ACHN (cell line): Measurements from ENCODE around the gene OSBPL5.

Source experiments
- DNase-seq: peaks from one replicate; pipeline ENCODE4 v3.0.0-alpha.2; 2015
- in situ Hi-C: cut with HindIII; loops from 2 replicates; pipeline ENCODE4 v1.10.0; 2017; ENCODE audit warnings: low sequenced_read_pairs, low pct_ligation_motif_present, low pct_unique_long_range_greater_than_20kb

Gene OSBPL5

DNA sequence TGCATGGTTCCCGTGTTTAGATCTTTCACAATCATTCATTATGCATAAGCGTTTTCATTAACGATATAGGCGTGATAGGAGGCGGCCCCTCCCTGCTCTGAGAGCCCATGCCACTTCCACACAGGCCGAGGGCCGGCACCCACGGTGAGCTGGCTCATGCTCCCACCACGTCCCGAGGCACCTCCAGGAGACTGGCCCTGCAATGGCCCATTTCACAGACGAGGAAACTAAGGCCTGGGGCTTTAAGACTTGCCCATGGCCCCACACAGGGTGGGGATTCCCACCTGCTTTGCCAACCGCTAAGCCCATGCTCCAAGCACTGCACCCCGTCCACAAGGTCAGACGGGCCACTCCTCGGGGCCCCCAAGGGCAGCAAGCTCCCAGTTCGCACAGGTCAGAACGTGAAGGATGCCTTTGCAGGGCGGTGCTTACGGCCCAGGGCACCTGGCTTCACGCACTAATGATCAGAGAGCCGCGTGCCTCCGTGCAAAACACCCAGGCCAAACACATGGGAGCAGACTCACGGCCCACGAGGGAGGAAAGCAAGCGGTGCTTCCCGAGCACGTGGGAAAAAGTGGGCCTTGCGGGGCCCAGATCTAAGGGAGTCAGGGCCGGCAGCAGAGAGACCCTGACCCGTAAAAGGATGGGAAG lies 8.3 kb downstream of the OSBPL5 start:
- in situ Hi-C loops, result no loop called here
- no peak for DNase-seq

DNA sequence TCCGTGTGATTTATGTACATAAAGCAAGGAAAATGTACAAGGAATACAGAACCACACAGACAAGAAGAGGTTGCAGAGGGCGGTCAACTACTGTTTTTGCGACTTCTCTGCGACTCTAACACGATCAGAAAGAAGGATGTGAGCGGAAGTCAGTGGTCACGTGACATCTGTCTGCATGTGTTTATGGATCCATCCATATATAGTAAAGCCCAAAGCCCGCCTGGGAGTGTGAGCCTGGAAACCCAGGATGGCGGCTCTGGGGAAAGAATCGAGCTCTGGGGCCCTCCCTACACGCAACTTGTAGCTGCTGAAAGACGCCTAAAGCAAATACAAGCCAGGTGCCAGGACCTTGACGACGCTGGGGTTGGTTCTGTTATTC lies 8.8 kb downstream of the OSBPL5 start:
- in situ Hi-C loops, result no loop called here
- DNase-seq, result no peak

DNA sequence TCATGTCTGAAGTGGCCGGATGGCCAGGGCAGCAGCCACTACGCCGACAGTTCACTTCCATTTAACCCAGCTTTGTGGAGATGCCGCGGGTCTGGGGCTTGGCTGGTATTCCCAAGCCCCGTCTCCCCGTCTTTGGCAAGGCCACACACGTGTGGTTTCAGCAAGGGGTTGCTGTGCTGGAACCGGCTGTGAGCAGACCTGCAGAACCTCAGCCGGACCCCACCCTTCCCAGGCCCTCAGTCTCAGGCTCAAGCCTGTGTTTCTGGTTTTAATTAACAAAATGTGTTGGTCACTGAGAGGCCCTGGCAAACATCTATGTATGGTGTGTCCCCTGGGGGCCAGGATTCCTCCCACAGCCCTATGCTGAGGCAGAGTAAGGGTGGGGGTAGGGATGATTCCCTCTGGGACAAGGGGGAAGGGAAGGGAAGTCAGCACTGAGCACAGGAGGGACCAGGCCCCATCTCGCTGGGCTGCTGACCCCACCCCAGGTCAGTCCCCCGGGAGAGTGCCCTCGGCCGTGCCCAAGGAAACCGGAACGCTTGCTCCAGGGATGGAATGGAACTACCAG lies 9.3 kb downstream of the OSBPL5 start:
- in situ Hi-C loops, result no loop called here
- no peak for DNase-seq

DNA sequence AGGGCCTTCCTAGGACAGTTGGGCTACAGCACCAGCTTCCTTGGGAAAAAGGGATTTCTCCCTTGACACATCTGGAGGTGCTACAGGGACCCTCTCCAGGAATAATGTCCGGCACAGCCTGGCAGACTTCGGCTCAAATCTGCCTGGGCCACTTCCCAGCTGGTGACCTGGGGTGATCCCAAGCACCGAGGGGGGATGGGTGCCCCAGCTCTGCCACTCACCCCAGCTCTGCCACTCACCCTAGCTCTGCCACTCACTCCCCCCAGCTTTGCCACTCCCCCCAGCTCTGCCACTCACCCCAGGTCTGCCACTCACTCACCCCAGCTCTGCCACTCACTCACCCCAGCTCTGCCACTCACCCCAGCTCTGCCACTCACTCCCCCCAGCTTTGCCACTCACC lies 9.9 kb downstream of the OSBPL5 start:
- DNase-seq, result no peak
- in situ Hi-C loops, result no loop called here

DNA sequence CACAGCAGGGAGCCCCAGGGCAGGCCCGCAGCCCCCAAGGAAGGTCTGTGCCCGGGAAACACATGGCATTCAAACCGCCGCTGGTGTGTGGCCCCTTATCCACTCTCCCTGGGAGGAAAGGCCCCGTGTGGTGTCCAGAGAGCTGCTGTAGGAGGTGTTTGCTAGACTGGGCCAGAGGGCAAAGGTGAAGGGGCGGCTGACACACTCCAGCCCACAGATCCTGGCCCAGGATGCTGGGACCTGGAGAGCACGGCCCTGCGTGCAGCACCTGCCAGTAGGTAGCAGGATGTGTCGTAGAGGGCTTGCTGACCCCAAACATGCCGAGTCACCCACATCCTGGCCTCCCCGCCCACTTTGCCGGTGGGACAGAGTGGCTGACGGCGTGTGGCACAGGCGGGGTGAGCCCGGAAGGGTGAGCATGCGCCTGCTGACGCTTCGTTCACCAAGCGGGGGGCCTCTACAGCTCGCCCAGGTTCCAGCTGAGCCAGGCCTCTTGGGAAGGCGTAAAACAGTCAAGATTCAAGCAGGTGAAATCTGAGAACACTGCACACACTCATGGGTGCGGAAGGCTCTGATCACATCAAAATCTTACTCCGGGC lies 11.0 kb downstream of the OSBPL5 start:
- in situ Hi-C loops, result no loop called here

DNA sequence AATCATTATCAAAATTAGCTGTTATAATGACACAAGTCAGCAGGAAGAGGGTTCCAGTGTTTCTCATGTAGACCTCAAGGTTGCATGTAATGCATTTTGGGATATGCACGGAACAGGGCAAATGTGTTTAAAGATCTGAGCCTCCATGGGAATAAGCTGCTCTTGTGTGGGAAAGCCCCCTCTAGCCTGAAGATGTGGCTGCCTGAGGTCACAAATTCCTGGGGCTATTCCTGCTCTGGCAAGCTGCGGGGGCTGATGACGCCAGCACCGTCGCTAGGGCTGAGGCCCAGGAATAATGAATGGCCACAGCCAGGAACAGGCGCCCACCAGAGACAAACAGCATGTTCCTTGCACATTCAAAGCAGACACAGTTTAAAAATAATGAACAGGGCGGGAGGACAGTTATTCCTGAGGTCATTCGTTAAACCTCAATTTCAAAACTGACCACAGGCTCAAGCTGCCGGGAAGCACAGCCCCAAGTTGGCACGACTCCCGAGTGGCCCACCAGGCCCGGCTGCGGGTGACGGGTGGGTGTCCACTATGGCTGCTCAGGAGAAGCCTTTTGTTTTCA lies 11.7 kb downstream of the OSBPL5 start:
- no peak for DNase-seq
- in situ Hi-C loops, result no loop called here

More for the DNA sequence above, 11.0 kb downstream of the OSBPL5 start:
- no peak for DNase-seq

DNA sequence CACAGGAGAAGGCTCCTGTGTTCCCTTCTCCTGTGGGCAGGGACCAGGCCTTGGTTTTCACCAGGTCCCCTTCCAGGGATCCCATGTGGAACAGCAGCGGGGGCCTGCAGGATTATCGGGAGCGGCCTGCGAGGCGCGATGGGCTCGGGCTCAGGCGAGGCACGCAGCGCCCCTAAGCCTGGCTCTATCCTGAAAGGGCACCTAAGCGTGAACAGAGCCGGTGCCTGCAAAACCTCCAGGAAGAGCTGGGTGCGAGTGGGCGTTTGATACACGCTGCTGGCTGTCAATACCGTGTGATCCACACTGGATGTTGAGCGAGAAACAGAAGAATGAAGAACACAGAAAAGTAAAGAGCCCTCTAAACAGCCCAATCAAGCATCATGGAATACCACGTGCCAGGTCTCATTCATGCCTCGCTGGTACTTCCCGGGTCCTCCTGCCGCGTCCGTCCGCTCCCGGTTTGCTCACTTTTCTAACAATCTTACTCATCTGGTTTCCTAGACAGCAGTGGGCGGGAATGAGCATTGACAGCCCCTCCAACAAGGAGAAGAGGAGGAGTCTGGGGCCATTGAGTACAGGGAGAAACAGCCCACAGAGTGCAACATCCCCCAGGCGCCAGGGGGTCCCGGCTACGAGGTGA lies 12.5 kb downstream of the OSBPL5 start:
- in situ Hi-C loops, result no loop called here
- no peak for DNase-seq

DNA sequence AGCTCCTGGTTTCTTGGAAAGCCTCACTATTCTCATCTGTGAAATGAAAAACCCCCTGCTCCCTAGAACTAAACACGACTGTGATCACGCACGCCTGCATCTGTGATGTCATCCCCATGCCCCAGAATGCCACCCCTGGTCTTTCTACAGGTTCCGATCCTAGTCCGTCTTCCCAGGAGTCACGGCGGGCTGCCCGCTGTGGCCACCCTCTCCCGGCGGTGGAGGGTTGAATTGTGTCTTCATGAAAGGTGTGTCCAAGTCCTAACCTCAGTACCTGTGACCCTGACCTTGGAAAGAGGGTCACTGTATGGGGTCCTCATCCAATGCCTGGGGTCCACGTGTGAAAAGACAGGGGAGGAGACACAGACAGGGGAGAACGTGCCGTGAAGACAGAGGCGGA lies 14.4 kb downstream of the OSBPL5 start:
- in situ Hi-C loops, result no loop called here
- no peak for DNase-seq

DNA sequence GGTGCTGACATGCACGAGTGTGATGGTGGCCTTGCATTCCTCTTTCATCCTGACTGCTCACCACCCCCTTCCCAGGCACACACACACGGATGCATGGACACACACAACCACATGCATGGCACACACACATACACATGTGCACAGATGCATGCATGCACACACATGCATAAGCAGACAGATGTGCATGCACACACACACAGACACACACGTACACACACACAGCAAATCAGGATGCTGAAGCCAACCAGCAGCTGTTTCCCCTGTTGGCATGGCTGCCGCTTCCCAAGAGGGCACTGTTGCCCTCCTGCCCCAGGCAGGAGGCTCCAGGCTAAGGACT lies 15.3 kb downstream of the OSBPL5 start:
- DNase-seq, result no peak
- in situ Hi-C loops, result no loop called here

DNA sequence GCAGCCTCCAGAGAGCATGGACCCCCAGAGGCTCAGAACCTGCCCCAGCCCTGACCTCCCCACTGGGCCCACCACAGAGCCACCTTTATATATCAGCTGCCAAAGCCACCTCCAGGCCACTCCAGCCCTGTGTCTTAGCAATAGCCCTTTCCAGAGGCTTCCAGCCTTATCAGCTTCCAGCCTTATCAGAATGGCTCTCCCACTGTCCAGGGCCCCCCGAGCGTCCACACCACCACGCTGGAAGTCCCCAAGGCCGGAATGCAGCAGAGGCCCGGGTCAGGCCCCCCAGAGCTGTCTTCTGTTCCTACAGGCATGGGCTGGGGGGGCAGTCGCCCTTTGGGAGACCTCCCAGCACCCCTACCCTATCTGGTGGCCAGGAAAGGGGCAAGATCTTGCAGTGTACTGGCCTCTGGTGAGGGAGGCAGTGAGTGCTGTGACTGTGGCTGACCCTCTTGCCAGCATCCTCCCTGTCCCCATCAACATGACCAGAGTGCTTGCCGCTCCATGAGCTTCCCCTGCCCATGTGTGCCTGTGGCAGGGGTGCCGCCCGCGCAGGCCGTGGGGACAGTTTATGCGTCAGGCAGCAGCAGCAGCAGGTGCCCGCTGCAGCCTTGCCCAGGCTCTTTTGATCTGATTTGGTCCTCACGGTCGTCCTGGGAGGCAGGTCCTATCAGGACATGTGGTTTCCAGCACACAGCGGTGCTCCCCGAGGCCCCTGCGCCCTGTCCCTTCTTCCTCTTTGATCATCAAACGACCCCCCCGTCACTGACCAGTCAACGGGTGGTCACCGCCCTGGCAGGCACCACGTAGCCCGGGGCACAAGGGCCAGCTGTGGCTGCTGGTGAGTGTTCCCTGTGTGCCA lies 15.9 kb downstream of the OSBPL5 start:
- in situ Hi-C loops, result no loop called here
- DNase-seq, result no peak

DNA sequence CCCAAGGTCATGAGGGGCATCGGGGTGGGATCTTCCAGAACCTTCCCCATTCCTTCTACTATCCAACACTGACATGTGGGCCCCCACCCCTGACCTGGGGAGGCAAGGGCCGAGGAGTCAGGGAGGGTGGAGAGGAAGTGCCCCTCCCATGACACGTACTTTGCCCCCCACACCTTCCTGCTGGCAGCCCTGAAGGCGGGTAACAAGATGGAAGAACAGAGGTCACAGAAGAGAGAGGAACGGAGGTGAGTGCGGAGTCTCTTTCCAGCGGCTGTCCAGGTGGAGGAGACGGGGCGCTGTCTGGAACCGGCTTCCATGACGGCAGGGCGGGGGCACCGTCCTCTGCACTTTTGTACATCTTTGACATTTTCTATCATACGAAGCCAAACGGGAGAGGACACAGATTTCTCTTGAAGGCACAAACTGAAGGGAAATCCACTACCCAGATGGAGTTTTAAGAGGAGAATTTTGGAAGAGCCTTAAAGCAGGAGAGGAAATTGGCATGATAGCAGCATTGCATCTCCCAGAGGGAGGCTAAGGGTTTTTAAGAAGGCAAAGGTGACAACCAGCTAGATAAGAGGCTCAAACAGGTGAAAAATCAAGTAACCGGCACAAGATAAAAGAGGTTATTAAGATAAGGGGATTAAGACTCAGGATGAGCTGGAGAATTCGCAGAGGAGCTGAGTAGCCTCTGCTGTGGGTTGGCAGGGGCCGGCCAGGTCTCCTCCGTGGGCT lies 16.7 kb downstream of the OSBPL5 start:
- no peak for DNase-seq
- in situ Hi-C loops, result no loop called here

DNA sequence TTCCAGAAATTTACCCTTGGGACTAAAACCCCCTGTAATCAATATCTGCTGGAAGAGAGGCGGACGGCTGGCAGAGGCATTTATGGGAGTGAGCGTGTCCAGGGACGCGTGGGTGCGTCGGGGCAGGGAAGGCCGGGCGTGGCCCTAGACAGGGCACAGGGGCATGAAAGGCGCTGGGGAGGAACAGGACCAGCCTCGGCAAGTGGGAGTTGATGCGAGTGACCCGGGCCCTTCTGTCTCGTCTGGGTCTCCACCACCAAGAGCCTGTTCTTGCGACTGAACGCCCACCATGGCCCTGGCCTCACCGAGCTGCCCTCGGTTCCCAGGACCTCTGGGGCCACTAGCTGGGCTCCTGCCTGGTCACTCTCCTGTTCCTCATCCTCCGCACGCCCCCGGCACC lies 17.5 kb downstream of the OSBPL5 start:
- DNase-seq, result no peak
- in situ Hi-C loops, result no loop called here

DNA sequence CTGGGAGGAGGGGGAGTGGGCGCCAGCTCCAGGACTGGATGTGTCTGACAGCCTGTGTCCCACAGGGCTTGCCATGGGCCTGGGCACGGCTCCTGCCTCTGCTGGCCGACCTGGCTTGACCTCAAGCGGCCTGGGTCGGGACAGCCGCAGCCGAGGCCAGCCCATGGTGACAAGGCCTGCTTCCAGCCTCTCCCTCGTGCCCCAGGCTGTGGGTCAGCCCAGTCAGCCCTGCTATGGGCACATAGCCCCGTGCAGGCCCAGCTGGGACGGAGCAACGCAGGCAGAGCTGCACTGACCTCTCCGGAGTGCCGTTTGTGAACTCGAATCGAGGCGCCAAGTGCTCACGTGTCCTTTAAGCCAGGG lies 17.9 kb downstream of the OSBPL5 start:
- no peak for DNase-seq
- in situ Hi-C loops, result no loop called here

DNA sequence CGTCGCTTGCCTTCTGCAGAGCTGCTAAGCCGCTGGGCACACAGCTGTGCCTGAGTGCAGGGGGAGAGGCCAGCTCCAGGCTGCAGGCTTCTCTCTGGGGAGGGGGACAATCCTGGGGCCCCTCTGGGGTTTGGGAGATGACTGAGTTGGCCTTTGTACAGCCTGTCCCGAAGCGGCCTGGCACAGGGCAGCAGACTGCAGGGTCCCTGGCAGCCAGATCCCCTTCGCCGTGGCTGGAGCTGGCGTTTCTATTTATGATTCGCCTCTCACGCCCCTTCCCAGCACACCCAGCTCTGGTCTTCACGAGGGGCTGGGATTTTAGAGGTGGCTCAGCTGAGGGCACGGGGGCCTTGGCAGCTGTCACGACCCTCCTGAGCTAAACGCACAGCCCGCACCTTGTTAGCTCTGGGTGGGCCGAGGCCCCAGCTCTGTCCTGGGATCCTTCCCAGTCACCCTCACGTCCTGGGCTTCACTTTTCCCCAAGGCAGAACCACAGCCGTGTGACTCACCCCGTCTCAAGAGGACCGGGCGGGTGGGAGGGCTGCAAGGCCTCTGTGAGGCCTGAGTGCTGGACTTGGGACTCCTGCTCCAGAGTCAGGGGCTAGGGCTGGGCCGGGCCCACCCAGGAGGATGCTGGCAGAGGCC lies 18.4 kb downstream of the OSBPL5 start:
- in situ Hi-C loops, result no loop called here
- no peak for DNase-seq

DNA sequence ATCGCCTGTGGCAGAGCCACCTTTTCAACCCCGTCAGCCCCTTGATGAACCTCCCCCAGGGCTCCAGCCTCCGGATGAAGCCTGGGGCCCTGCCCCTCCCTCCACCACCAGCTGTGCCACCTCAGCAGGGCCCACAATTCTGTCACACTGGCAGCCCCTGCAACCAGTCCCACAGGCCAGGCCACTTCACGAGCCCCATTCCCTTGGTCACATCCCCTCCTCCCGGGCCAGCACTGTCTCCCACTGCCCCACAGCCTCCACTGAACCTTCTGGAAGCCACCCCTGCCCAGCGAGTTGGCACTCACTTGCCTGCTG lies 19.9 kb downstream of the OSBPL5 start:
- in situ Hi-C loops, result no loop called here
- no peak for DNase-seq

DNA sequence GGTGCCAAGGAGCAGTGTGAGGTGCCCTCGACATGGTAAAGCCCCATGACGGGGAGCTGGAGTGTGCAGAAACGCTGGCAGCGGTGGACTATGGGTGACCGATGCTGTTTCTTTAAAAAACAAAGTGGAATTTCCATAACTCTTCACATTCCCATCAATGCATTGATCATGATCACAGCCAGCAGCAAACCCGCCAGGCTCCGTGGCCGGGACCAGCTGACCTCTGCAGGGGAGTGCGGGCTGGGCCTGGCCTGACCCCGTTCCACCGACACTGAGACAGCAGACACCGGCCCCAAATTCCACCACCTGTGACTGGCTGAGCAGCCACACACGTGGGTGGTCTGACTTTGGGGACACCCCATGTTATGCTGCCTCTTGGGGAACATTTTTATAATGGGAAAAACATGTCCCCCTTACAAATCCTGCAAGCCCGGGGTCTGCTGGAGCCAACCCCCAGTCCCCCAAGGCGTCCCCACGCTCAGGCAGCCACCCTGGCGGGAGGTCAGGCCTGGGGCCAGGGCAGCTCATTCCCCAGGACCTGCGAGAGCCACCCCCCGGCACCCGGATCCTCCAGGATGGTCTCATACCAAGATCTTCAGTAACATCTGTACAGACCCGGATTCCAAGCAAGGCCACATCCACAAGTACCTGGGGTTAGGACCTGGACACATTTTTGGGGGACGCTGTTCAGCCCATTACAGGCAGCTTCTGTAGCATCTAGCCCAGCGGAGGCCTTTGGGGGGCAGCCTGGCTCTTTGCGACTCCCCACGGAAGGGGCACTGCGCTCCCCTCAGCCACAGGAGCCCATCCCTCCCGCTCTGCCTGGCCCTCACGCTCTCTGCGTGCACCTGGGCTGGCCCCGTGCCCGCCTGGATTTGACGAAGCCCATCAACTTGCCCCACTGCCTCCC lies 20.6 kb downstream of the OSBPL5 start:
- DNase-seq, result no peak
- in situ Hi-C loops, result no loop called here
